Measurements from ENCODE around the gene TMEM145.
A peak's percentile ranks its signal among the peaks of the same experiment; 100 is the strongest.

Gene TMEM145

GRCh38 chr19:42289556-42290041 is 23.5 kb upstream of the TMEM145 start:
- no peak for DNase-seq (ENCODE audit: low spot score)

GRCh38 chr19:42290136-42290522 is 23.0 kb upstream of the TMEM145 start:
- DNase-seq (ENCODE audit: low spot score): no peak

GRCh38 chr19:42290523-42291434 is 22.3 kb upstream of the TMEM145 start:
- peak; percentile 79 for DNase-seq (ENCODE audit: low spot score)

GRCh38 chr19:42291435-42291810 is 21.7 kb upstream of the TMEM145 start:
- DNase-seq (ENCODE audit: low spot score): no peak

- no peak for DNase-seq (ENCODE audit: low spot score)
These were observed 20.8 kb upstream of the TMEM145 start for GRCh38 chr19:42292042-42292960.

GRCh38 chr19:42292963-42293362 is 20.1 kb upstream of the TMEM145 start:
- no peak for DNase-seq (ENCODE audit: low spot score)

GRCh38 chr19:42293540-42293939 is 19.6 kb upstream of the TMEM145 start:
- no peak for DNase-seq (ENCODE audit: low spot score)

- no peak for DNase-seq (ENCODE audit: low spot score)
These were observed 19.2 kb upstream of the TMEM145 start for GRCh38 chr19:42293948-42294347.

- DNase-seq (ENCODE audit: low spot score): no peak
These were observed 18.5 kb upstream of the TMEM145 start for GRCh38 chr19:42294471-42295137.

- no peak for DNase-seq (ENCODE audit: low spot score)
These were observed 17.8 kb upstream of the TMEM145 start for GRCh38 chr19:42295342-42295741.

GRCh38 chr19:42295831-42296525 is 17.1 kb upstream of the TMEM145 start:
- peak; percentile 75 for DNase-seq (ENCODE audit: low spot score)

- DNase-seq (ENCODE audit: low spot score): no peak
These were observed 16.1 kb upstream of the TMEM145 start for GRCh38 chr19:42297039-42297438.

GRCh38 chr19:42301646-42302203 is 11.4 kb upstream of the TMEM145 start, which contains the start of gene PRR19:
Gene PRR19, plus strand, starts transcription at chr19:42302132. Its CDS starts 7,453 bp downstream, at chr19:42309585.
- no peak for DNase-seq (ENCODE audit: low spot score)

- DNase-seq (ENCODE audit: low spot score): no peak
These were observed 10.0 kb upstream of the TMEM145 start for GRCh38 chr19:42303101-42303464.

GRCh38 chr19:42303876-42304275 is 9.2 kb upstream of the TMEM145 start:
- no peak for DNase-seq (ENCODE audit: low spot score)

GRCh38 chr19:42306646-42307045 is 6.5 kb upstream of the TMEM145 start:
- no peak for DNase-seq (ENCODE audit: low spot score)

- no peak for DNase-seq (ENCODE audit: low spot score)
These were observed 3.4 kb upstream of the TMEM145 start for GRCh38 chr19:42309686-42310085.

- DNase-seq (ENCODE audit: low spot score): no peak
These were observed 1.5 kb upstream of the TMEM145 start for GRCh38 chr19:42311657-42312056.

- no peak for DNase-seq (ENCODE audit: low spot score)
These were observed 739 bp upstream of the TMEM145 start for GRCh38 chr19:42312370-42312769.

- no peak for DNase-seq (ENCODE audit: low spot score)
These were observed 989 bp downstream of the TMEM145 start for GRCh38 chr19:42313840-42314755.

All from germinal center (tissue), 1 donor.